ENCODE results near the gene FHIP1A.

DNA sequence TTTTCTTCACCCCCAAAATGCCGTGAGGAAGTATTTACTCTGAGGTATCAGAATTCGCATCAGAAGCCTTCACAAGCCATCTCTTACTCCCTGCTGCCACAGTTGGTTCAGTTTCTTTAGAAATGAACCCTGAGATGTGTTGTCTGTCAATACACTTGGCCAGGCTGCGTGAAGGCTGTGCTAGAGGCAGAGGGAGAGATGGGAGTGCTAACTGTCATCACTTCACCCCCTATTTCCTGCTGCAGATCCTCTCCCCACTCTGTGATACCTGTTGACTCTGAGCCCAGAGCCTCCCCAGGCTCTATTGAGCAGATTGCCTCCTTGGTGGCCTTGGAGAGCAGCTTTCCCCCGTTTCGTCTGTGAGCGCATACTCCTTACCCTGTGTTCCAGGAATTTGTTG, 34.8 kb downstream of the FHIP1A start:
- TF ChIP-seq, protein P1, sequence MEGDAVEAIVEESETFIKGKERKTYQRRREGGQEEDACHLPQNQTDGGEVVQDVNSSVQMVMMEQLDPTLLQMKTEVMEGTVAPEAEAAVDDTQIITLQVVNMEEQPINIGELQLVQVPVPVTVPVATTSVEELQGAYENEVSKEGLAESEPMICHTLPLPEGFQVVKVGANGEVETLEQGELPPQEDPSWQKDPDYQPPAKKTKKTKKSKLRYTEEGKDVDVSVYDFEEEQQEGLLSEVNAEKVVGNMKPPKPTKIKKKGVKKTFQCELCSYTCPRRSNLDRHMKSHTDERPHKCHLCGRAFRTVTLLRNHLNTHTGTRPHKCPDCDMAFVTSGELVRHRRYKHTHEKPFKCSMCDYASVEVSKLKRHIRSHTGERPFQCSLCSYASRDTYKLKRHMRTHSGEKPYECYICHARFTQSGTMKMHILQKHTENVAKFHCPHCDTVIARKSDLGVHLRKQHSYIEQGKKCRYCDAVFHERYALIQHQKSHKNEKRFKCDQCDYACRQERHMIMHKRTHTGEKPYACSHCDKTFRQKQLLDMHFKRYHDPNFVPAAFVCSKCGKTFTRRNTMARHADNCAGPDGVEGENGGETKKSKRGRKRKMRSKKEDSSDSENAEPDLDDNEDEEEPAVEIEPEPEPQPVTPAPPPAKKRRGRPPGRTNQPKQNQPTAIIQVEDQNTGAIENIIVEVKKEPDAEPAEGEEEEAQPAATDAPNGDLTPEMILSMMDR (IDR thresholded peaks at IDR 0.05; ENCODE audit: insufficient read depth, low read length) = no peak
- TF ChIP-seq POLR2AphosphoS5 (IDR thresholded peaks at IDR 0.05; ENCODE audit: low read depth) (no peak), GABPA (IDR thresholded peaks at IDR 0.05; ENCODE audit: low read depth) (no peak)

All from HL-60 (cell line).